ENCODE measurements around the gene KRTAP5-10. TPM values are rescaled to one million over a fixed set of nuclear protein-coding genes. Genes with fewer than 3 reads are reported as not detected.
"Not testable (repeated sequence)": the region's sequence is repeated elsewhere in the genome, so short reads cannot be mapped to it uniquely, and the experiment has no call there.

The KRTAP5-10 gene
- total RNA-seq, 1 donor from 2014 or later = 0.41 TPM

GRCh38 chr11:71537537-71537936 lies 27.8 kb upstream of the KRTAP5-10 start:
- Mint-ChIP-seq H3K4me3 (ENCODE audit: low read depth) (no peak overlapping the region), H3K27ac (no peak overlapping the region), H3K27me3 (no peaks in the 10 kb centered on the region), H3K9me3 (ENCODE audit: low read depth) (peaks cover 6% of the 10 kb centered on the region), H3K4me1 (ENCODE audit: low read depth) (peaks cover 17% of the 10 kb centered on the region), H3K36me3 (ENCODE audit: insufficient read depth) (no peaks in the 10 kb centered on the region)
- no peak for DNase-seq (ENCODE audit: low spot score, unreplicated experiment)
- no peak for TF ChIP-seq CTCF (IDR thresholded peaks at IDR 0.05; ENCODE audit: unreplicated experiment)

- H3K27ac Mint-ChIP-seq; H3K9me3 Mint-ChIP-seq (ENCODE audit: low read depth); H3K27me3 Mint-ChIP-seq; H3K36me3 Mint-ChIP-seq (ENCODE audit: insufficient read depth); DNase-seq (ENCODE audit: low spot score, unreplicated experiment); H3K4me3 Mint-ChIP-seq (ENCODE audit: low read depth): not testable (repeated sequence)
- H3K4me1 Mint-ChIP-seq (ENCODE audit: low read depth) = peaks cover 17% of the 10 kb centered on the region
Observed at GRCh38 chr11:71537977-71538665, 27.2 kb upstream of the KRTAP5-10 start, which contains the start of gene KRTAP5-8. Gene KRTAP5-8 (plus strand): TSS chr11:71538025. CDS start chr11:71538056, 31 bp downstream.

GRCh38 chr11:71538666-71538990 lies 26.7 kb upstream of the KRTAP5-10 start:
- no peaks in the 10 kb centered on the region for H3K36me3 Mint-ChIP-seq (ENCODE audit: insufficient read depth)
- H3K4me1 Mint-ChIP-seq (ENCODE audit: low read depth) = peaks cover 21% of the 10 kb centered on the region
- H3K27ac Mint-ChIP-seq = no peak overlapping the region
- DNase-seq (ENCODE audit: low spot score, unreplicated experiment) = no peak
- TF ChIP-seq CTCF (IDR thresholded peaks at IDR 0.05; ENCODE audit: unreplicated experiment) = no peak
- no peak overlapping the region for H3K4me3 Mint-ChIP-seq (ENCODE audit: low read depth)
- no peaks in the 10 kb centered on the region for H3K27me3 Mint-ChIP-seq
- H3K9me3 Mint-ChIP-seq (ENCODE audit: low read depth) = peaks cover 6% of the 10 kb centered on the region

- H3K9me3 Mint-ChIP-seq (ENCODE audit: low read depth) = peaks cover 6% of the 10 kb centered on the region
- H3K4me1 Mint-ChIP-seq (ENCODE audit: low read depth) = peaks cover 24% of the 10 kb centered on the region
- H3K4me3 Mint-ChIP-seq (ENCODE audit: low read depth) = no peak overlapping the region
Observed at GRCh38 chr11:71539017-71539416, 26.3 kb upstream of the KRTAP5-10 start.

GRCh38 chr11:71539971-71540370 lies 25.4 kb upstream of the KRTAP5-10 start:
- H3K36me3 Mint-ChIP-seq (ENCODE audit: insufficient read depth); H3K27ac Mint-ChIP-seq; H3K27me3 Mint-ChIP-seq; H3K9me3 Mint-ChIP-seq (ENCODE audit: low read depth); DNase-seq (ENCODE audit: low spot score, unreplicated experiment); H3K4me3 Mint-ChIP-seq (ENCODE audit: low read depth): not testable (repeated sequence)
- H3K4me1 Mint-ChIP-seq (ENCODE audit: low read depth) = peaks cover 26% of the 10 kb centered on the region

More at GRCh38 chr11:71539017-71539416, 26.3 kb upstream of the KRTAP5-10 start:
- Mint-ChIP-seq H3K36me3 (ENCODE audit: insufficient read depth) (no peaks in the 10 kb centered on the region), H3K27me3 (no peaks in the 10 kb centered on the region), H3K27ac (no peak overlapping the region)
- no peak for TF ChIP-seq CTCF (IDR thresholded peaks at IDR 0.05; ENCODE audit: unreplicated experiment)
- no peak for DNase-seq (ENCODE audit: low spot score, unreplicated experiment)

- H3K4me1 Mint-ChIP-seq (ENCODE audit: low read depth) = peaks cover 22% of the 10 kb centered on the region
- H3K36me3 Mint-ChIP-seq (ENCODE audit: insufficient read depth); H3K9me3 Mint-ChIP-seq (ENCODE audit: low read depth); H3K27me3 Mint-ChIP-seq; H3K27ac Mint-ChIP-seq; DNase-seq (ENCODE audit: low spot score, unreplicated experiment); H3K4me3 Mint-ChIP-seq (ENCODE audit: low read depth): not testable (repeated sequence)
Observed at GRCh38 chr11:71540521-71541304, 24.6 kb upstream of the KRTAP5-10 start.

Measured in progenitor cell of endocrine pancreas (in vitro differentiated cells).